SK-N-SH treated with all-trans-retinoic acid at 6 μM for 48 hours (cell line): ENCODE results near the gene DYRK2.
A peak's percentile ranks its signal among the peaks of the same experiment; 100 is the strongest.

ENCODE experiments used
- ATAC-seq: fragments of 200-7000 bp; cut with Tn5 transposase; 3 replicates; pipeline ENCODE4 v1.9.1; 2020; ENCODE audit warnings: mild to moderate bottlenecking, moderate library complexity
- ARNTL ChIP-seq: fragments of 450-650 bp; formaldehyde crosslinking; IDR thresholded peaks from 2 replicates; pipeline ENCODE4 v1.5.0; 2020; ENCODE audit warnings: low read depth, mild to moderate bottlenecking, moderate library complexity, borderline replicate concordance
- BACH2 ChIP-seq: fragments of 250-450 bp; sonication (Bioruptor Pico); IDR thresholded peaks from 2 replicates; pipeline ENCODE4 v1.9.0; 2021; ENCODE audit warnings: mild to moderate bottlenecking, borderline replicate concordance
- CSDC2 ChIP-seq: fragments of 250-450 bp; sonication (Bioruptor Pico); IDR thresholded peaks from 2 replicates; pipeline ENCODE4 v1.5.0; 2020; ENCODE audit warnings: mild to moderate bottlenecking, moderate library complexity
- CSRNP3 ChIP-seq: fragments of 250-450 bp; sonication (Bioruptor Pico); IDR thresholded peaks from 2 replicates; pipeline ENCODE4 v1.5.1; 2021; ENCODE audit warnings: mild to moderate bottlenecking, moderate library complexity
- ESRRG ChIP-seq: fragments of 250-450 bp; sonication (Bioruptor Pico); IDR thresholded peaks from 2 replicates; pipeline ENCODE4 v1.6.1; 2021; ENCODE audit warnings: mild to moderate bottlenecking
- GLIS3 ChIP-seq: fragments of 250-450 bp; sonication (Bioruptor Pico); IDR thresholded peaks from 2 replicates; pipeline ENCODE4 v1.5.0; 2020; ENCODE audit warnings: mild to moderate bottlenecking, moderate library complexity
- ISL1 ChIP-seq: fragments of 250-450 bp; sonication (Bioruptor Pico); IDR thresholded peaks from 2 replicates; pipeline ENCODE4 v2.1.2; 2022; ENCODE audit warnings: mild to moderate bottlenecking, moderate library complexity
- OSR1 ChIP-seq: fragments of 250-450 bp; sonication (Bioruptor Pico); IDR thresholded peaks from 2 replicates; pipeline ENCODE4 v1.8.0; 2022; ENCODE audit warnings: moderate library complexity, mild to moderate bottlenecking, inconsistent platforms
- PPARA ChIP-seq: fragments of 250-450 bp; sonication (Bioruptor Pico); IDR thresholded peaks from 2 replicates; pipeline ENCODE4 v1.5.0; 2020; ENCODE audit warnings: mild to moderate bottlenecking, borderline replicate concordance
- RARB ChIP-seq: fragments of 250-450 bp; sonication (Bioruptor Pico); IDR thresholded peaks from 2 replicates; pipeline ENCODE4 v1.8.0; 2021; ENCODE audit warnings: mild to moderate bottlenecking, moderate library complexity
- SNAI2 ChIP-seq: fragments of 250-450 bp; sonication (Bioruptor Pico); IDR thresholded peaks from 2 replicates; pipeline ENCODE4 v1.5.0; 2020; ENCODE audit warnings: mild to moderate bottlenecking, moderate library complexity
- TCF4 ChIP-seq: fragments of 250-450 bp; sonication (Bioruptor Pico); IDR thresholded peaks from 2 replicates; pipeline ENCODE4 v1.8.0; 2021; ENCODE audit warnings: mild to moderate bottlenecking, moderate library complexity, borderline replicate concordance
- TOX ChIP-seq: fragments of 250-450 bp; sonication (Bioruptor Pico); IDR thresholded peaks from 2 replicates; pipeline ENCODE4 v1.8.0; 2021; ENCODE audit warnings: mild to moderate bottlenecking, moderate library complexity, borderline replicate concordance
- ZC3H10 ChIP-seq: fragments of 250-450 bp; sonication (Bioruptor Pico); IDR thresholded peaks from 2 replicates; pipeline ENCODE4 v1.5.1; 2021; ENCODE audit warnings: mild to moderate bottlenecking, moderate library complexity
- ZFP3 ChIP-seq: fragments of 250-450 bp; sonication (Bioruptor Pico); IDR thresholded peaks from 2 replicates; pipeline ENCODE4 v1.5.0; 2020; ENCODE audit warnings: mild to moderate bottlenecking, moderate library complexity
- ZFP30 ChIP-seq: fragments of 450-650 bp; formaldehyde crosslinking; IDR thresholded peaks from 2 replicates; pipeline ENCODE4 v1.5.0; 2022; ENCODE audit warnings: mild to moderate bottlenecking, moderate library complexity
- ZNF565 ChIP-seq: fragments of 450-650 bp; formaldehyde crosslinking; conservative IDR thresholded peaks from 2 replicates; pipeline ENCODE4 v1.5.0; 2020; ENCODE audit warnings: low read depth, mild to moderate bottlenecking, moderate library complexity
- ZNF70 ChIP-seq: fragments of 450-650 bp; formaldehyde crosslinking; IDR thresholded peaks from 2 replicates; pipeline ENCODE4 v1.5.0; 2020; ENCODE audit warnings: mild to moderate bottlenecking, moderate library complexity
- ZNF8 ChIP-seq: fragments of 450-650 bp; formaldehyde crosslinking; IDR thresholded peaks from 2 replicates; pipeline ENCODE4 v1.5.0; 2020; ENCODE audit warnings: mild to moderate bottlenecking, moderate library complexity
- TF ChIP-seq, protein P1 (sequence below): fragments of 250-450 bp; sonication (Bioruptor Pico); IDR thresholded peaks from 2 replicates; pipeline ENCODE4 v1.8.0; 2020; ENCODE audit warnings: mild to moderate bottlenecking, moderate library complexity, borderline replicate concordance
- TF ChIP-seq, protein P2 (sequence below): fragments of 250-450 bp; sonication (Bioruptor Pico); IDR thresholded peaks from 2 replicates; pipeline ENCODE4 v1.5.1; 2020; ENCODE audit warnings: low read depth, mild to moderate bottlenecking, moderate library complexity
- TF ChIP-seq, protein P3 (sequence below): fragments of 250-450 bp; sonication (Bioruptor Pico); IDR thresholded peaks from 2 replicates; pipeline ENCODE4 v1.8.0; 2021; ENCODE audit warnings: low read depth, mild to moderate bottlenecking, moderate library complexity, borderline replicate concordance
- TF ChIP-seq, protein P4 (sequence below): fragments of 250-450 bp; sonication (Bioruptor Pico); IDR thresholded peaks from 2 replicates; pipeline ENCODE4 v1.5.0; 2020; ENCODE audit warnings: mild to moderate bottlenecking, moderate library complexity

Gene DYRK2

GRCh38 chr12:67697443-67697842 lies 48.9 kb downstream of the DYRK2 start:
- TF ChIP-seq, protein P1, sequence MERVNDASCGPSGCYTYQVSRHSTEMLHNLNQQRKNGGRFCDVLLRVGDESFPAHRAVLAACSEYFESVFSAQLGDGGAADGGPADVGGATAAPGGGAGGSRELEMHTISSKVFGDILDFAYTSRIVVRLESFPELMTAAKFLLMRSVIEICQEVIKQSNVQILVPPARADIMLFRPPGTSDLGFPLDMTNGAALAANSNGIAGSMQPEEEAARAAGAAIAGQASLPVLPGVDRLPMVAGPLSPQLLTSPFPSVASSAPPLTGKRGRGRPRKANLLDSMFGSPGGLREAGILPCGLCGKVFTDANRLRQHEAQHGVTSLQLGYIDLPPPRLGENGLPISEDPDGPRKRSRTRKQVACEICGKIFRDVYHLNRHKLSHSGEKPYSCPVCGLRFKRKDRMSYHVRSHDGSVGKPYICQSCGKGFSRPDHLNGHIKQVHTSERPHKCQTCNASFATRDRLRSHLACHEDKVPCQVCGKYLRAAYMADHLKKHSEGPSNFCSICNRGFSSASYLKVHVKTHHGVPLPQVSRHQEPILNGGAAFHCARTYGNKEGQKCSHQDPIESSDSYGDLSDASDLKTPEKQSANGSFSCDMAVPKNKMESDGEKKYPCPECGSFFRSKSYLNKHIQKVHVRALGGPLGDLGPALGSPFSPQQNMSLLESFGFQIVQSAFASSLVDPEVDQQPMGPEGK = no peak
- no peak for TF ChIP-seq CSDC2 (CRISPR knock-in tag)
- TF ChIP-seq GLIS3 (CRISPR knock-in tag) = no peak
- TF ChIP-seq, protein P2, sequence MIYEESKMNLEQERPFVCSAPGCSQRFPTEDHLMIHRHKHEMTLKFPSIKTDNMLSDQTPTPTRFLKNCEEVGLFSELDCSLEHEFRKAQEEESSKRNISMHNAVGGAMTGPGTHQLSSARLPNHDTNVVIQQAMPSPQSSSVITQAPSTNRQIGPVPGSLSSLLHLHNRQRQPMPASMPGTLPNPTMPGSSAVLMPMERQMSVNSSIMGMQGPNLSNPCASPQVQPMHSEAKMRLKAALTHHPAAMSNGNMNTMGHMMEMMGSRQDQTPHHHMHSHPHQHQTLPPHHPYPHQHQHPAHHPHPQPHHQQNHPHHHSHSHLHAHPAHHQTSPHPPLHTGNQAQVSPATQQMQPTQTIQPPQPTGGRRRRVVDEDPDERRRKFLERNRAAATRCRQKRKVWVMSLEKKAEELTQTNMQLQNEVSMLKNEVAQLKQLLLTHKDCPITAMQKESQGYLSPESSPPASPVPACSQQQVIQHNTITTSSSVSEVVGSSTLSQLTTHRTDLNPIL = no peak
- TF ChIP-seq BACH2 (CRISPR knock-in tag) = no peak
- TF ChIP-seq ZC3H10 (CRISPR knock-in tag) = no peak
- TF ChIP-seq, protein P3, sequence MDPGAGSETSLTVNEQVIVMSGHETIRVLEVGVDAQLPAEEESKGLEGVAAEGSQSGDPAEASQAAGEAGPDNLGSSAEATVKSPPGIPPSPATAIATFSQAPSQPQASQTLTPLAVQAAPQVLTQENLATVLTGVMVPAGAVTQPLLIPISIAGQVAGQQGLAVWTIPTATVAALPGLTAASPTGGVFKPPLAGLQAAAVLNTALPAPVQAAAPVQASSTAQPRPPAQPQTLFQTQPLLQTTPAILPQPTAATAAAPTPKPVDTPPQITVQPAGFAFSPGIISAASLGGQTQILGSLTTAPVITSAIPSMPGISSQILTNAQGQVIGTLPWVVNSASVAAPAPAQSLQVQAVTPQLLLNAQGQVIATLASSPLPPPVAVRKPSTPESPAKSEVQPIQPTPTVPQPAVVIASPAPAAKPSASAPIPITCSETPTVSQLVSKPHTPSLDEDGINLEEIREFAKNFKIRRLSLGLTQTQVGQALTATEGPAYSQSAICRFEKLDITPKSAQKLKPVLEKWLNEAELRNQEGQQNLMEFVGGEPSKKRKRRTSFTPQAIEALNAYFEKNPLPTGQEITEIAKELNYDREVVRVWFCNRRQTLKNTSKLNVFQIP (CRISPR knock-in tag) = no peak
- ATAC-seq = no peak

- TF ChIP-seq OSR1 (CRISPR knock-in tag) (no peak), ZNF8 (no peak), PPARA (CRISPR knock-in tag) (no peak), ZNF565 (CRISPR knock-in tag) (no peak)
- no peak for ATAC-seq
Observed at GRCh38 chr12:67697967-67698366, 49.4 kb downstream of the DYRK2 start.

- TF ChIP-seq PPARA (CRISPR knock-in tag) (no peak), RARB (CRISPR knock-in tag) (no peak), ESRRG (CRISPR knock-in tag) (no peak), ARNTL (no peak), TCF4 (CRISPR knock-in tag) (no peak), ZNF565 (CRISPR knock-in tag) (no peak), ISL1 (no peak), TOX (CRISPR knock-in tag) (no peak), GLIS3 (CRISPR knock-in tag) (no peak)
- TF ChIP-seq, protein P3 (CRISPR knock-in tag) = no peak
- TF ChIP-seq, protein P4, sequence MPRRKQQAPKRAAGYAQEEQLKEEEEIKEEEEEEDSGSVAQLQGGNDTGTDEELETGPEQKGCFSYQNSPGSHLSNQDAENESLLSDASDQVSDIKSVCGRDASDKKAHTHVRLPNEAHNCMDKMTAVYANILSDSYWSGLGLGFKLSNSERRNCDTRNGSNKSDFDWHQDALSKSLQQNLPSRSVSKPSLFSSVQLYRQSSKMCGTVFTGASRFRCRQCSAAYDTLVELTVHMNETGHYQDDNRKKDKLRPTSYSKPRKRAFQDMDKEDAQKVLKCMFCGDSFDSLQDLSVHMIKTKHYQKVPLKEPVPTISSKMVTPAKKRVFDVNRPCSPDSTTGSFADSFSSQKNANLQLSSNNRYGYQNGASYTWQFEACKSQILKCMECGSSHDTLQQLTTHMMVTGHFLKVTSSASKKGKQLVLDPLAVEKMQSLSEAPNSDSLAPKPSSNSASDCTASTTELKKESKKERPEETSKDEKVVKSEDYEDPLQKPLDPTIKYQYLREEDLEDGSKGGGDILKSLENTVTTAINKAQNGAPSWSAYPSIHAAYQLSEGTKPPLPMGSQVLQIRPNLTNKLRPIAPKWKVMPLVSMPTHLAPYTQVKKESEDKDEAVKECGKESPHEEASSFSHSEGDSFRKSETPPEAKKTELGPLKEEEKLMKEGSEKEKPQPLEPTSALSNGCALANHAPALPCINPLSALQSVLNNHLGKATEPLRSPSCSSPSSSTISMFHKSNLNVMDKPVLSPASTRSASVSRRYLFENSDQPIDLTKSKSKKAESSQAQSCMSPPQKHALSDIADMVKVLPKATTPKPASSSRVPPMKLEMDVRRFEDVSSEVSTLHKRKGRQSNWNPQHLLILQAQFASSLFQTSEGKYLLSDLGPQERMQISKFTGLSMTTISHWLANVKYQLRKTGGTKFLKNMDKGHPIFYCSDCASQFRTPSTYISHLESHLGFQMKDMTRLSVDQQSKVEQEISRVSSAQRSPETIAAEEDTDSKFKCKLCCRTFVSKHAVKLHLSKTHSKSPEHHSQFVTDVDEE (CRISPR knock-in tag) = no peak
- peak; percentile 42; the same call in 2 of the 3 replicates for ATAC-seq
Observed at GRCh38 chr12:67698672-67699581, 50.4 kb downstream of the DYRK2 start.

- no peak for ATAC-seq
- TF ChIP-seq PPARA (CRISPR knock-in tag) (no peak), ZC3H10 (CRISPR knock-in tag) (no peak), ZNF565 (CRISPR knock-in tag) (no peak), ZNF8 (no peak), ZNF70 (CRISPR knock-in tag) (no peak), ESRRG (CRISPR knock-in tag) (no peak), SNAI2 (CRISPR knock-in tag) (no peak), CSRNP3 (CRISPR knock-in tag) (no peak), ZFP30 (CRISPR knock-in tag) (no peak), GLIS3 (CRISPR knock-in tag) (no peak), OSR1 (CRISPR knock-in tag) (no peak), ZFP3 (CRISPR knock-in tag) (no peak), CSDC2 (CRISPR knock-in tag) (no peak), RARB (CRISPR knock-in tag) (no peak)
- TF ChIP-seq, protein P3 (CRISPR knock-in tag) = no peak
Observed at GRCh38 chr12:67701121-67701520, 52.6 kb downstream of the DYRK2 start.
